Naive thymus-derived CD8-positive, alpha-beta T cell (primary cell): ENCODE measurements around the gene UBE2D4. TPM values are rescaled to one million over a fixed set of nuclear protein-coding genes. Genes with fewer than 3 reads are reported as not detected.
A peak's percentile ranks its signal among the peaks of the same experiment; 100 is the strongest.

Experiments used
- ATAC-seq, 2 donors: fragments of 150-1000 bp; cut with Tn5 transposase in 1 of 2; sonication (Bioruptor Pico), chemical (Tn5 transposase) in 1 of 2; 1 replicate in 1 of 2; 2 replicates in 1 of 2; pipeline ENCODE4 v1.10.0; 2021; ENCODE audit warnings: mild to moderate bottlenecking in 2 of 2, moderate library complexity in 2 of 2
- POLR2A ChIA-PET: fragments of 350-600 bp; sonication (Branson Sonifier 250); formaldehyde crosslinking; loops from one replicate; lab custom pipeline; 2021; ENCODE audit warnings: antibody characterized with exemption; lab: Charles Lee
- DNase-seq, 10 donors: peaks; one replicate each; pipeline versions ENCODE4 v3.0.0 to v3.0.0-alpha.2; 2020 to 2022
- H3K27ac Mint-ChIP-seq, 10 donors: one replicate each; pipeline ENCODE4 v1.8.0; 2020 to 2022; ENCODE audit warnings: mild to moderate bottlenecking in 10 of 10, mixed read lengths in 10 of 10, moderate library complexity in 4 of 10, inconsistent platforms in 1 of 10
- H3K27me3 Mint-ChIP-seq, 5 donors: one replicate each; pipeline ENCODE4 v1.8.0; 2021 to 2022; ENCODE audit warnings: mixed read lengths in 5 of 5
- H3K36me3 Mint-ChIP-seq, 3 donors: one replicate each; pipeline ENCODE4 v1.8.0; 2020 to 2022; ENCODE audit warnings: mixed read lengths in 3 of 3, mild to moderate bottlenecking in 2 of 3, inconsistent platforms in 1 of 3
- H3K4me1 Mint-ChIP-seq, 4 donors: one replicate each; pipeline ENCODE4 v1.8.0; 2021 to 2022; ENCODE audit warnings: mixed read lengths in 4 of 4
- H3K4me3 Mint-ChIP-seq, 10 donors: one replicate each; pipeline ENCODE4 v1.8.0; 2020 to 2022; ENCODE audit warnings: mild to moderate bottlenecking in 10 of 10, mixed read lengths in 10 of 10, moderate library complexity in 6 of 10, inconsistent platforms in 1 of 10
- H3K9me3 Mint-ChIP-seq, 9 donors: one replicate each; pipeline ENCODE4 v1.8.0; 2020 to 2022; ENCODE audit warnings: mixed read lengths in 9 of 9, mild to moderate bottlenecking in 3 of 9, inconsistent platforms in 1 of 9, moderate library complexity in 1 of 9
- polyA plus RNA-seq, 3 donors: library from polyadenylated mRNA; unstranded; fragments of 300-500 nt; fragmentation: Illumina TruSeq; gene quantifications; one replicate each; pipeline ENCODE4 v1.2.3, GENCODE V29; 2021
- total RNA-seq, 8 experiments: library from RNA in 2 of 8; stranded (reverse) in 2 of 8; gene quantifications; one replicate each; pipeline ENCODE4 v1.2.3 and lab custom pipeline; 2021 to 2026

The UBE2D4 gene
- total and polyA plus RNA-seq, 5 experiments from 2014 or later: 6.7 to 17.6 (median 9.3) TPM

DNA sequence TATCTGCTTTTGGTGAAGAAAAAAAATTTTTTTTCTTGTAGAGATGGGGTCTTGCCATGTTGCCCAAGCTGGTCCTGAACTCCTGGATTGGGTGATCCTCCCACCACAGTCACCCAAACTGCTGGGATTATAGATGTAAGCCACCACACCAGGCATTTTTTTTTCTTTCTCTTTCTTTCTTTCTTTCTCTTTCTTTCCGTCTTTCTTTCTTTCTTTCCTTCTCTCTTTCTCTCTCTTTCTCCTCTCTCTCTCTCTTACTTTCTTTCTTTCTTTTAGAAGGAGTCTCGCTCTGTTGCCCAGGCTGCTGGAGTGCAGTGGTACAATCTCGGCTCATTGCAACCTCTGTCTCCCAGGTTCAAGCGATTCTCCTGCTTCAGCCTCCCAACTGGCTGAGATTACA, 3.5 kb upstream of the UBE2D4 start:
- POLR2A ChIA-PET: no interaction called here
- Mint-ChIP-seq H3K9me3 (no peaks in the 10 kb centered on the region), H3K36me3 (peaks cover 0 to 16% (median 4%) of the 10 kb centered on the region in 3 donors), H3K27ac (peak overlapping the region in 2 of 10 donors; percentile 15 to 28), H3K4me1 (peaks cover 19 to 48% (median 32%) of the 10 kb centered on the region in 4 donors), H3K4me3 (peak overlapping the region in 1 of 10 donors; percentile 14), H3K27me3 (no peaks in the 10 kb centered on the region)
- DNase-seq: no peak
- ATAC-seq: no peak

DNA sequence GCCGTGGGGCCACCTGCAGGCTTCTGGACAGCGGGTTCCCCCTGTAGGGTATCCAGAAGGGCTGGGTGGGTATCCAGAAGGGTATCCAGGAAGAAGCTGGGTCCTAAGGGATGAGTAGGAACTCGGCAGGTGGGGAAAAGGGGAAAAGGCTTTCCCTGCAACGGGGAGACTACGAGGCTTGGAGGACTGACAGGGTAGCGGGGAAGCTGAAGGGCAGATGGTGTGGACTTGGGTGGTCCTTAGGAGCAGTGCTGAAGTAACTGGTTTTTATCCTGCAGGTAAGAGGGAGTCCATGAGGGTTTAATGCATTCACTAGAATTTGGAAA, 525 bp downstream of the UBE2D4 start:
- no peaks in the 10 kb centered on the region for H3K27me3 Mint-ChIP-seq
- peaks cover 18 to 45% (median 38%) of the 10 kb centered on the region in 4 donors for H3K4me1 Mint-ChIP-seq
- peak overlapping the region; percentile 84 to 98 (median 96) for H3K27ac Mint-ChIP-seq
- no peaks in the 10 kb centered on the region for H3K9me3 Mint-ChIP-seq
- POLR2A ChIA-PET: interaction anchor here (0.7 to 2.1 kb wide), 8 partner anchors 13 to 958 kb away, joined by 3 to 14 read pairs (median 4); partner anchors contain the start of genes MRPS24, NUDCD3, OGDH and URGCP
- H3K4me3 Mint-ChIP-seq: peak overlapping the region; percentile 87 to 94 (median 92)
- H3K36me3 Mint-ChIP-seq: peaks cover 0 to 4% (median 0%) of the 10 kb centered on the region in 3 donors
- DNase-seq (no peak), ATAC-seq (peak; percentile 10 to 20)

DNA sequence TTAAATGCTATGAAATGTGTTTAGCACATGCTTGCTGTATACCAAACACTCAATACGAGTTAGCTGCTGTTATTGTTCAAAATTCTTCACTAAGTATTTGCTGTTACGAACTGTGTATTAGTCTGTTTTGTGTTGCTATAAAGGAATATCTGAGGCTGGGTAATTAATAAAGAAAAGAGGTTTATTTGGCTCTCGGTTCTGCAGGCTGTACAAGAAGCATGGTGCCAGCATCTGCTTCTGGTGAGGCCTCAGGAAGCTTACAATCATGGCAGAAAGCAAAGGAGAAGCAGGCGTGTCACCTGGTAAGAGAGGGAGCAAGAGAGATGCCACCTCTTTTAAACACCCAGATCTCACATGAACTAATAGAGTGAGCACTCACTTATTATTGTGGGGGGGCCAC, 1.6 kb downstream of the UBE2D4 start:
- no peak for DNase-seq
- no peaks in the 10 kb centered on the region for H3K36me3 Mint-ChIP-seq
- peak overlapping the region in 8 of 10 donors; percentile 29 to 94 (median 64) for H3K4me3 Mint-ChIP-seq
- H3K27ac Mint-ChIP-seq: peak overlapping the region; percentile 37 to 98 (median 84)
- no peak for ATAC-seq
- H3K9me3 Mint-ChIP-seq: no peaks in the 10 kb centered on the region
- H3K4me1 Mint-ChIP-seq: peaks cover 15 to 40% (median 36%) of the 10 kb centered on the region in 4 donors
- no peaks in the 10 kb centered on the region for H3K27me3 Mint-ChIP-seq
- POLR2A ChIA-PET: interaction anchor here (0.7 to 2.1 kb wide), 3 partner anchors 12 to 534 kb away, joined by 3 to 8 read pairs (median 5); no protein-coding TSS in a partner anchor

DNA sequence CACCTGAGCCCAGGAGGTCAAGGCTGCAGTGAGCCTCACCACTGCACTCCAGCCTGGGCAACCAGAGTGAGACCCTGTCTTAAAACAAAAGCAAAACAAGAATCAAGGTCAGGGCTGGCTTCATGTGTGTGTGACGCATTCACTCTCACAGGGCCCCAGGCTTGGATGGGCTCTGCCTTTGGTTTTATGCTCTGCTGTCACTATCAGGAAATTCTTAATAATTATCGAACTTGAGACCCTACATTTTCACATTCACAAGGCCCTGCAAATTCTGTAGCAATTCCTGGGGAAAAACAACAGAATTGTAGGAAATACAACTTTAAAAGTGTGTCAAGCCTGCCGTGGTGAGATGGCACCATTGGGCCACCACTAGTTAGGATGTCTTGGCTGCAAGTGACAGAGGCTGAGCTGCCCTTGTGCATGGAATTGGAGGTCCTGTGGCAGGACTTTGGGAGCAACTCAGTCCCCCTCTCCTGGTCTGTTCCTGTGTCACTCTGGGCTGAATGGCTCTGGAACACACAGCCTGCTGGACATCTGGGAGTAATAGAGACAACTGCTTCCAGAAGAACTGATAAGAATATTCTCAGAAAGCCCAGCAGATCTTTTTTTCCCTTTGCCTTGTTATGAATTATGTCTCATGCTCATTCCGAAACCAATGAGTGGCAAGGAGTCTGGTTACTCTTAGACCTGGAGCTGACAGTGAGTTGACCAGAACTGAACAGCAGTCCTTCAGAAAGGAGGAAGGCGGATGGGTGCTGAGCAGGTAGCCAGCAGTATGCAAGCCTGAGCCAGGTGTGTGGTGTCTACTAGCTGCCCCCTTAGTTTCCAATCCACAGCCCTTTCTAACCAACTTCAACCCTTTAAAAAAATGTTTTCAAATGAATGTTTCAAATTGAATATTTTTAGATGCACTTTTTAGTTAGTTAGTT, 3.6 kb downstream of the UBE2D4 start:
- ATAC-seq (no peak), DNase-seq (no peak)
- H3K27me3 Mint-ChIP-seq: no peaks in the 10 kb centered on the region
- H3K36me3 Mint-ChIP-seq: peaks cover 0 to 3% (median 0%) of the 10 kb centered on the region in 3 donors
- no peaks in the 10 kb centered on the region for H3K9me3 Mint-ChIP-seq
- peaks cover 10 to 30% (median 26%) of the 10 kb centered on the region in 4 donors for H3K4me1 Mint-ChIP-seq
- peak overlapping the region in 3 of 10 donors; percentile 5 to 75 (median 33) for H3K27ac Mint-ChIP-seq
- no peak overlapping the region for H3K4me3 Mint-ChIP-seq
- POLR2A ChIA-PET: interaction anchor here (0.5 kb wide), 2 partner anchors 328 to 1208 kb away, joined by 3 to 6 read pairs; no protein-coding TSS in a partner anchor

DNA sequence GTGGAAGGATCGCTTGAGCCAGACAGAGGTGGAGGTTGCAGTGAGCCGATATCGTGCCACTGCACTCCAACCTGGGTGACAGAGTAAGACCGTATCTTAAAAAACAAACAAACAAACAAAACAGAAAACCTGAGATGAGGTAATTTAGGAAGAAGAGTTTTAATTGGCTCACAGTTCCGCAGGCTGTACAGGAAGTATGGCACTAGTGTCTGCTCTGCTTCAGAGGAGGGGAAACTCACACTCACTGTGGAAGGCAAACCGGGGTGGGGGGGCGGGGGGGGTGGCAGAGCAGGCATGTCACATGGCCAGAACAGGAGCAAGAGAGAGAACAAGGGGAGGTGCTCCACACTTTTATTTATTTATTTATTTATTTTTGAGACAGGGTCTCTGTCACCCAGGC, 5.1 kb downstream of the UBE2D4 start:
- Mint-ChIP-seq H3K4me3 (peak overlapping the region in 5 of 10 donors; percentile 20 to 65 (median 43)), H3K4me1 (peaks cover 8 to 19% (median 17%) of the 10 kb centered on the region in 4 donors), H3K27me3 (no peaks in the 10 kb centered on the region), H3K9me3 (no peaks in the 10 kb centered on the region), H3K36me3 (peaks cover 0 to 3% (median 0%) of the 10 kb centered on the region in 3 donors), H3K27ac (peak overlapping the region in 4 of 10 donors; percentile 12 to 89 (median 62))
- ATAC-seq (peak in 1 of 2 donors; percentile 17), DNase-seq (no peak)
- POLR2A ChIA-PET: no interaction called here

DNA sequence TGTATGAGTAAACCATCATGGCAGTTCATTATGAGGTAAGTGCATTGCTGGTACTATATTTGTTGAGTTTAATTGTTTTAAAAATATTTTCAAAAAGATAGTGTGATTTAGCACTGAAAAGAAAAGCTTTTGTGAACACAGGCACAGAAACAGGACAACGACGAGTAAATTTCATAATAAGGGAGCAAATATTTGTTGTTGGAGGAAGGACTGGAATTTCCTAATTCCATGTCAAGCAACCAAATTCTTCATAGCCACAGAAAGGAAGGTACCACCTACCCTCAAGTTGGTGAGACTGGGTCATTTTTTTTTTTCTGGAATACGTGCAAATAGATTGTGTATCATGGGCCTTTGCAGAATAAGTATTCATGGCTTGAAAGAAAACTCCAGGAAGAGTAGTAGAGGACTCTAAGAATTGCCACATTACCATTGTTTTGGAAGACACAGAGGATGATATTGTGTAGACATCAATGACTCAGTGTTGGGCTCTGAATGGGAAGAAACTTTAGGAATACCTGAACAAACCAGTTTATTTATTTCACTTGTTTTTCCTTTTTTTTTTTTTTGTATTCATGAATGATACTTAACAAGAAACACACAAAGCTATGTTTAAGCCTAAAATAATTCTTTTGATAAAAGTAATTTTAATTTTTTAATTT, 7.8 kb downstream of the UBE2D4 start:
- no peak for DNase-seq
- Mint-ChIP-seq H3K4me3 (no peak overlapping the region), H3K27me3 (no peaks in the 10 kb centered on the region), H3K27ac (no peak overlapping the region), H3K9me3 (no peaks in the 10 kb centered on the region), H3K4me1 (peaks cover 0 to 3% (median 1%) of the 10 kb centered on the region in 4 donors), H3K36me3 (peaks cover 0 to 3% (median 0%) of the 10 kb centered on the region in 3 donors)
- no peak for ATAC-seq
- POLR2A ChIA-PET: no interaction called here

DNA sequence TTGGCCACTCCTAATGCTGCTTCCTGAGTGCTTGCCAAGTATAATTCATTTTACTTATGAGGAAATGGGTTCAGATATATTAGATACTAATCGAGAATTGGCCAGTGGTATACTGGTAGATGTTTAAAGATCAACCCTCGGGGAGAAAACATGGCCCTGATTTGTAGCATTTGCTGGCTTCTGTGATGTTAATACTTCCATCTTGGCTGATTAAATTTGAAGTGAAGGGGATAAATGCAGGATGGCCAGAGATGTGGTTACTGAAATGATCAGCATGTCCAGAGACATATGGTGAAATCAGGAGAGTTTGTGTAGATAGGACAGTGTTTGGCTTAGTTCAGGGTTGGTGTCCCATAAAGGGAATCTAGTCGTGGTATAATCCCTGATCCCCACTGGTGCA, 11.2 kb downstream of the UBE2D4 start:
- Mint-ChIP-seq H3K9me3 (no peaks in the 10 kb centered on the region), H3K36me3 (peaks cover 0 to 3% (median 0%) of the 10 kb centered on the region in 3 donors), H3K4me3 (no peak overlapping the region), H3K27me3 (no peaks in the 10 kb centered on the region), H3K27ac (no peak overlapping the region), H3K4me1 (peaks cover 0 to 2% (median 0%) of the 10 kb centered on the region in 4 donors)
- DNase-seq (no peak), ATAC-seq (no peak)
- POLR2A ChIA-PET: no interaction called here

DNA sequence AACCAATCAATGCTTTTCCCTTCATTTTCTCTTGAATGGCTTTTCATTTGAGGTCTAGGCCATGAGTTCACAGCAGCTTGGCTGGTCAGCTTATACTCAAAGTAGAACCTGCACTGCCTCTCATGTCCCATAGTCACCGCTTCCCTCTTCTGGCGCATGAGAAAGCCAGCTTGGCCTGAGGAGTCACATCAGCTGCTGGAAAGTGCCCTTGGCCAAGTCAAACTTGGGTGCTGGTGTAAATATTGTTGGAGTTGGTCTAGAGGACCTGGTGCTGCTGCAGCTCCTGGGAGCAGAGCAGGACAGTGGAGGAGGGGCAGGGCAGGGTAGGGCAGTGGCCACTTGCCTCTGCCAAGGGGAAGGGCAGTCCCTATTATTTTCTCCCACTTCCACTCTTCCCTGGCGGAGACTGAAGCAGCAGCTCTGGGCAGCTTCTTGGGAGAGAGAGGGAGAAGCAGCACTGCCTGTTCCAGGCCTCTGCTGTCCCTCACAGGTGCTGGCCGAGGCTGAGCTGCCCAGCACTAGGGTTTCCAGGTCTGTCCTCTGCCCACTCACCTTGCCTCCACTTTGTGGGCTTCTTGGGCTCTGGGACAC, 12.8 kb downstream of the UBE2D4 start:
- Mint-ChIP-seq H3K4me1 (peaks cover 0 to 2% (median 0%) of the 10 kb centered on the region in 4 donors), H3K27ac (no peak overlapping the region), H3K27me3 (no peaks in the 10 kb centered on the region), H3K4me3 (no peak overlapping the region), H3K9me3 (no peaks in the 10 kb centered on the region), H3K36me3 (peaks cover 0 to 11% (median 0%) of the 10 kb centered on the region in 3 donors)
- no peak for DNase-seq
- POLR2A ChIA-PET: interaction anchor here (2.1 kb wide), 1 partner anchor 12 kb away, joined by 8 read pairs; the partner anchor contains the start of gene UBE2D4
- ATAC-seq: no peak

DNA sequence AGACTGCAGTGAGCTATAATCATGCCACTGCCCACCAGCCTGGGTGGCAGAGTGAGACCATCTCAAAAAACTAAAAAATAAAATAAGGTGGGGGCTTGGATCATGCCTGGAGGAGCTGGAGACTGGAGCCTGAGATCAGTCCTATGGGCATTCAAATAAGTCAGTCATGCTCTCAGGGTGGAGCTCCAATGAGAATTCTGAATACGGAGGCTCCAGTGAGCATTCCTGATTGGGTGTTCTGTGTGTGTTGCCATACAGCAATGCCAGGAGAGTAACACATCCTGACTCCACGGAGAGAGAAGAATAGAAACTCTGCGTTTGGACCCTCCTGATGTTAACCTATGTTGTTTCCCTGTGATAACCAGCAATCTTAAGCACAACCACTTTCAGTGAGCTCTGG, 16.0 kb downstream of the UBE2D4 start:
- no peak for DNase-seq
- Mint-ChIP-seq H3K4me3 (no peak overlapping the region), H3K27me3 (no peaks in the 10 kb centered on the region), H3K4me1 (peaks cover 0 to 2% (median 0%) of the 10 kb centered on the region in 4 donors), H3K36me3 (peaks cover 0 to 16% (median 9%) of the 10 kb centered on the region in 3 donors), H3K9me3 (no peaks in the 10 kb centered on the region), H3K27ac (no peak overlapping the region)
- ATAC-seq: no peak
- POLR2A ChIA-PET: no interaction called here

DNA sequence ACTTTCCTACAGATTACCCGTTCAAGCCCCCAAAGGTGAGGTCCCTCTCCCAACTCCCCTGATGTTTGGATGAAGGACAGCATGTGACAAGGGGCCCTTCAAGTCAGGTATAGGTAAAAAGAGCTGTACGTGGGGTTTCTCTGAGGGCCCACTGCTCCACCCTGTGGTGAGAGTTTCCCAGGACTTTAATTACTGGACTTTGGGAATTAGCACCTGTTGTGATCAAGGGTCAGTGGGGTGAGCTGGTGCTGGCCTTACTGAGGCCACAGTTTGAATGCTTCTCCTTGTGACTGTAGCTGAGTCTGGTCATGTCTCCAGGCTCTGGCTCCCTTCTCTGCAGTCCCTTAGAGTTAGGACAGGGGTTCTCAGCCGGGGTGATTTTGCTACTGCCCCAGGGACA, 16.8 kb downstream of the UBE2D4 start:
- ATAC-seq (no peak), DNase-seq (no peak)
- no peaks in the 10 kb centered on the region for H3K9me3 Mint-ChIP-seq
- no peak overlapping the region for H3K4me3 Mint-ChIP-seq
- peaks cover 0 to 2% (median 0%) of the 10 kb centered on the region in 4 donors for H3K4me1 Mint-ChIP-seq
- peak overlapping the region in 1 of 10 donors; percentile 79 for H3K27ac Mint-ChIP-seq
- peaks cover 0 to 21% (median 17%) of the 10 kb centered on the region in 3 donors for H3K36me3 Mint-ChIP-seq
- POLR2A ChIA-PET: no interaction called here
- H3K27me3 Mint-ChIP-seq: no peaks in the 10 kb centered on the region

DNA sequence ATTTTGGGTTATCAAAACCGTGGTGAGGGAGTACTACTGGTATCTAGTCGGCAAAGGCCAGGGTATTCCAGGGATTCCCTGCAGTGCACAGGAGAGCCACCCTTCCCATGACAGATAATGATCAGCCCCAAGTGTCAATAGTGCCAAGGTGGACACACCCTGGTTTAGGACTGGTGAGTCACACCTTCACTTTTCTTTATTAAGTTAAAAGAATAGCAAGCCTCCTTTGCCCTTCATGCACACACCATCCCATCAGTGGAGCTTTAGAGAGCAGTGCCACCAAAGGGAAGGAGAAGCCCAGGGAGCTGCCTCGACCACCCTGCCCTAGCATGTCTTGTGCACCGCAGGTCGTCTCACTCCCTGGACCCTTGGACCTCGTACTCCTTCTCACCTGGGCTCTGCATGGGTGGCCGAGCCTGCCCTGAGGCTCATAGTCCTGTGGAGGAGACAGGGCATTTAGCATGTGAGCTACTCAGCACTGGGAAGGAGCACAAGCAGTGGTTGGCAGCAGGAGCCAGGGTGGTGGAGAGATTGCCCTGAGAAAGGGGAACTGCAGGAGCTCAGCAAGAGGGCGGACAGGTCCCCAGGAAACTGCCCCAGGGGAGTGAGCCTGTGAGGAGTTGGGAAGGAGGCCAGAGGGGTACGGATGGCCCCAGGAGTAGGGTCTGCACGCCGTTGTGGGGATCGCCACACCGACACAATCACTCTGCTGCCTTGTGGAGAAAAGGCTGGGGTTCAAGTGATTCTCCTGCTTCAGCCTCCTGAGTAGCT, 17.4 kb downstream of the UBE2D4 start:
- POLR2A ChIA-PET: no interaction called here

More for the DNA sequence above, 17.4 kb downstream of the UBE2D4 start:
- no peak overlapping the region for H3K4me3 Mint-ChIP-seq
- no peaks in the 10 kb centered on the region for H3K27me3 Mint-ChIP-seq
- H3K36me3 Mint-ChIP-seq: peaks cover 0 to 24% (median 19%) of the 10 kb centered on the region in 3 donors
- no peaks in the 10 kb centered on the region for H3K9me3 Mint-ChIP-seq
- H3K27ac Mint-ChIP-seq: peak overlapping the region in 1 of 10 donors; percentile 53
- no peak for DNase-seq
- peaks cover 0 to 2% (median 0%) of the 10 kb centered on the region in 4 donors for H3K4me1 Mint-ChIP-seq
- ATAC-seq: no peak
